Nephron progenitor cell (in vitro differentiated cells): ENCODE results near the gene UGDH.
"Not testable (repeated sequence)": the region's sequence is repeated elsewhere in the genome, so short reads cannot be mapped to it uniquely, and the experiment has no call there.

Source experiments
- DNase-seq: peaks from one replicate; pipeline ENCODE4 v3.0.0; 2021
- H3K27ac Mint-ChIP-seq: 2 replicates; pipeline ENCODE4 v1.8.0; 2021; ENCODE audit warnings: mild to moderate bottlenecking, moderate library complexity, mixed read lengths
- H3K27me3 Mint-ChIP-seq: 2 replicates; pipeline ENCODE4 v1.8.0; 2021; ENCODE audit warnings: mild to moderate bottlenecking, low read depth, mixed read lengths; ENCODE audit not compliant: poor library complexity
- H3K36me3 Mint-ChIP-seq: 2 replicates; pipeline ENCODE4 v1.8.0; 2021; ENCODE audit warnings: low read depth, mixed read lengths
- H3K4me1 Mint-ChIP-seq: 2 replicates; pipeline ENCODE4 v1.8.0; 2021; ENCODE audit warnings: mixed read lengths
- H3K4me3 Mint-ChIP-seq: 2 replicates; pipeline ENCODE4 v1.8.0; 2021; ENCODE audit warnings: mild to moderate bottlenecking, moderate library complexity, mixed read lengths
- H3K9me3 Mint-ChIP-seq: 2 replicates; pipeline ENCODE4 v1.8.0; 2021; ENCODE audit warnings: mild to moderate bottlenecking, moderate library complexity, mixed read lengths
- TF ChIP-seq, protein P1 (sequence below): fragments of 200-600 bp; sonication (generic); IDR thresholded peaks from 2 replicates; pipeline ENCODE4 v1.5.0; 2021; ENCODE audit warnings: antibody characterized with exemption

Gene UGDH

DNA sequence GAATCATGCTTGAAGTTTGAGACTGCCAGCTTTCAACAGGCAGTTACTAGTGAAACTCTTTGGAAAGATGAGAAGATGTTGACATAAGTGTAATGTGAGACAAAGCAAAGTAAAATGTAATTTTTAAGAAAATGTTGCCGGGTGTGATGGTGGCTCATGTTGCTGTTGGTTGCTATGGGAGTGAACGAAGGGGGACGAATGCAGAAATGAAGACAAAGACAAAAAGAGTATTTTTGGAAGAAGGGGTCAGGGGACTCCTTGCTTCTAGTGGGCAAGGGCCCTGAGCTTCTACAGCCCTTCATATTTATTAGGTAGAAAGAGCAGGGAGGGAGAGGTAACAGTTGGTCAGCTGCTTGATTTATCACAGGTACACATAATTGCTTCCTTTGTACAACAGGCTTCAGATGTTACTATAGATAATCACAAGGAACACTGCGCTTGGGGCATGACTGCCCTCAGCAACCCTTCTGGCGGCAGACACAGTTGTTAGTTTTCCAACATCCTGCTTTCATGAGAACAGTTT, 11.9 kb upstream of the UGDH start:
- TF ChIP-seq, protein P1, sequence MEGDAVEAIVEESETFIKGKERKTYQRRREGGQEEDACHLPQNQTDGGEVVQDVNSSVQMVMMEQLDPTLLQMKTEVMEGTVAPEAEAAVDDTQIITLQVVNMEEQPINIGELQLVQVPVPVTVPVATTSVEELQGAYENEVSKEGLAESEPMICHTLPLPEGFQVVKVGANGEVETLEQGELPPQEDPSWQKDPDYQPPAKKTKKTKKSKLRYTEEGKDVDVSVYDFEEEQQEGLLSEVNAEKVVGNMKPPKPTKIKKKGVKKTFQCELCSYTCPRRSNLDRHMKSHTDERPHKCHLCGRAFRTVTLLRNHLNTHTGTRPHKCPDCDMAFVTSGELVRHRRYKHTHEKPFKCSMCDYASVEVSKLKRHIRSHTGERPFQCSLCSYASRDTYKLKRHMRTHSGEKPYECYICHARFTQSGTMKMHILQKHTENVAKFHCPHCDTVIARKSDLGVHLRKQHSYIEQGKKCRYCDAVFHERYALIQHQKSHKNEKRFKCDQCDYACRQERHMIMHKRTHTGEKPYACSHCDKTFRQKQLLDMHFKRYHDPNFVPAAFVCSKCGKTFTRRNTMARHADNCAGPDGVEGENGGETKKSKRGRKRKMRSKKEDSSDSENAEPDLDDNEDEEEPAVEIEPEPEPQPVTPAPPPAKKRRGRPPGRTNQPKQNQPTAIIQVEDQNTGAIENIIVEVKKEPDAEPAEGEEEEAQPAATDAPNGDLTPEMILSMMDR = no peak
- DNase-seq = peak; percentile 7
- H3K27ac Mint-ChIP-seq = peak overlapping the region; percentile 96
- peaks cover 19% of the 10 kb centered on the region for H3K9me3 Mint-ChIP-seq
- peaks cover 59% of the 10 kb centered on the region for H3K36me3 Mint-ChIP-seq
- peak overlapping the region; percentile 0 for H3K4me3 Mint-ChIP-seq
- peaks cover 37% of the 10 kb centered on the region for H3K4me1 Mint-ChIP-seq
- H3K27me3 Mint-ChIP-seq = no peaks in the 10 kb centered on the region

DNA sequence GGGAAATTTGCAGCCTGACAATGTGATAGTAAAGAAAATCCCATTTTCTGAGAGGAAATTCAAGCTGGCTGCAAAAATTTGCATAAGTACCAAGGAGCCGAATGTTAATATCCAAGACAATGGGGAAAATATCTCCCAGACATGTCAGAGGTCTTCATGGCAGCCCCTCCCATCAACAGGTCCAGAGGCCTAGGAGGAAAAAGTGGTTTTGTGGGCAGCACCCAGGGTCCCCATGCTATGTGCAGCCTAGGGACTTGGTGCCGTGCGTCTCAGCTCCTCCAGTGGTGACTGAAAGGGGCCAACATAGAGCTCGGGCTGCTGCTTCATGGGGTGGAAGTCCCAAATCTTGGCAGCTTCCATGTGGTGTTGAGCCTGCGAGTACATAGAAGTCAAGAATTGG, 6.3 kb upstream of the UGDH start:
- DNase-seq = no peak
- Mint-ChIP-seq H3K4me1 (peaks cover 2% of the 10 kb centered on the region), H3K27ac (no peak overlapping the region), H3K36me3 (peaks cover 81% of the 10 kb centered on the region), H3K27me3 (no peaks in the 10 kb centered on the region), H3K4me3 (no peak overlapping the region), H3K9me3 (peaks cover 52% of the 10 kb centered on the region)
- TF ChIP-seq, protein P1 = no peak

DNA sequence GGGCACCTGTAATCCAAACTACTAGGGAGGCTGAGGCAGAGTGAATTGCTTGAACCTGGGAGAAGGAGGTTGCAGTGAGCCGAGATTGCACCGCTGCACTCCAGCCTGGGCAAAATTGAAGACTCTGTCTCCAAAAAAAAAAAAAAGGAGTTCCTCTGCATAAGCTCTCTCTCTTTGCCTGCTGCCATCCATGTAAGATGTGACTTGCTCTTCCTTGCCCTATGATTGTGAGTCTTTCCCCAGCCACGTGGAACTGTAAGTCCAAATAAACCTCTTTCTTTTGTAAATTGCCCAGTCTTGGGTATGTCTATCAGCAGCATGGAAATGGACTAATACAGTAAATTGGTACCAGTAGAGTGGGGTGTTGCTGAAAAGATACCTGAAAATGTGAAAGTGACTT, 5.0 kb upstream of the UGDH start:
- not testable (repeated sequence) for H3K4me3 Mint-ChIP-seq, H3K27ac Mint-ChIP-seq, DNase-seq, H3K4me1 Mint-ChIP-seq, H3K27me3 Mint-ChIP-seq
- Mint-ChIP-seq H3K9me3 (peaks cover 58% of the 10 kb centered on the region), H3K36me3 (peaks cover 88% of the 10 kb centered on the region)

DNA sequence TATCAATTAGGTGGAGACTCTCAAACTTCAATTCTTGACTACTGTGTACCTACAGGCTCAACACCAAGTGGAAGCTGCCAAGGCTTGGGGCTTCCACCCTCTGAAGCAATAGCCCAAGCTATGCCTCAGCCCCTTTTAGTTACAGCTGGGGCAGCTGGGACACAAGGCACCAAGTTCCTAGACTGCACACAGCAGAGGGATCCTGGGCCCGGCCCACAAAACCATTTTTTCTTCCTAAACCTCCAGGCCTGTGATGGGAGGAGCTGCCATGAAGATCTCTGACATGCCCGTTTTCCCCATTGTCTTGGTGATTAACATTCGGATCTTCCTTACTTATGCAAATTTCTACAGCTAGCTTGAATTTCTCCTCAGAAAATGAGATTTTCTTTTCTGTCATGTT, 3.4 kb upstream of the UGDH start:
- H3K27me3 Mint-ChIP-seq = no peaks in the 10 kb centered on the region
- DNase-seq = no peak
- peaks cover 73% of the 10 kb centered on the region for H3K36me3 Mint-ChIP-seq
- H3K9me3 Mint-ChIP-seq = peaks cover 58% of the 10 kb centered on the region
- no peak overlapping the region for H3K4me3 Mint-ChIP-seq
- peaks cover 15% of the 10 kb centered on the region for H3K4me1 Mint-ChIP-seq
- TF ChIP-seq, protein P1 = no peak
- no peak overlapping the region for H3K27ac Mint-ChIP-seq

DNA sequence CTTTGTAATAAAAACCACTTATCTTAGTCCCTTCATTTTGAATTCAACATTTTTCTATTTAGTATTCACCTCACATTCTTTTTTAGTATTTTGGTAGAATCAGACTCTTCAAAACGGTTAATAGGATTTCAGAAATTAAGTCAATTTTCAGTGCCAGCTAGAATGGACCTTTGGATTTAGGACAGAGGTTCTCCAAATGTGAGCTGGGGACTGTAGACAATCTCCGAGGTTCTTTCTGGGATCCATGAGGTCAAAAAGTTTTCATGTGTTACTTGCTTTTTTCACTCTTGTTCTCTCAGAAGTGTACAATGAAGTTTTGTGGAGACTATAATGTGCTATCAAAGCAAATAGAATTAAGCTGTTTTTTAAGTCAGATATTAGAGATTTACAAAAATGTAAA, 2.3 kb upstream of the UGDH start:
- H3K9me3 Mint-ChIP-seq = peaks cover 58% of the 10 kb centered on the region
- peaks cover 61% of the 10 kb centered on the region for H3K36me3 Mint-ChIP-seq
- H3K4me3 Mint-ChIP-seq = peak overlapping the region; percentile 63
- no peaks in the 10 kb centered on the region for H3K27me3 Mint-ChIP-seq
- H3K4me1 Mint-ChIP-seq = peaks cover 22% of the 10 kb centered on the region
- TF ChIP-seq, protein P1 = no peak
- DNase-seq = no peak
- H3K27ac Mint-ChIP-seq = no peak overlapping the region

DNA sequence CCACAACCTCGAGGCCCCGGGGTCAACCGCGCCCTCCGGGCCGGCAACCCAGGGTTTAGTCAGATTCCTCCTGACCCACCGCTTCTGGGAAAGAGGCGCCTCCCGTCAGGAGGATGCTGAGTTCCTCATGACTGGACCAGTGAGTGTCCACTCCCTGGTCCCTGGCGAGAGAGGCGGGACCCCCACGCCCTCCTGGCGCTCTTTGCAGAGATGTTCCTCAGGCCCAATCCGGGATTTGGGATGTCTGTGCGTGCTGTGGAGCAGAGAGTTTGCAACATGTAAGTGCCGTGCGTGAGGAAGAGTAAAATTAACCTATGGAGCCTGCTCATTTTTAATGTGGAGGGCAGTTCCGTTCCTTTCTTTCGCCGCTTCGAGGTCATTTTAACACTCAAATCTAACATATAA, 824 bp upstream of the UGDH start:
- no peaks in the 10 kb centered on the region for H3K27me3 Mint-ChIP-seq
- TF ChIP-seq, protein P1 = no peak
- peaks cover 46% of the 10 kb centered on the region for H3K9me3 Mint-ChIP-seq
- H3K36me3 Mint-ChIP-seq = peaks cover 47% of the 10 kb centered on the region
- peak overlapping the region; percentile 98 for H3K4me3 Mint-ChIP-seq
- H3K4me1 Mint-ChIP-seq = peaks cover 24% of the 10 kb centered on the region
- no peak for DNase-seq
- H3K27ac Mint-ChIP-seq = peak overlapping the region; percentile 95
